ENCODE data around the gene SSBP4. TPM values are rescaled to one million over a fixed set of nuclear protein-coding genes. Genes with fewer than 3 reads are reported as not detected.

SSBP4 gene
- total and polyA plus RNA-seq, 2 experiments from 2014 or later: 151 to 180 TPM

GRCh38 chr19:18442941-18443340 lies 23.7 kb downstream of the SSBP4 start:
- Histone ChIP-seq H3K4me1 (ENCODE audit: low read depth) (peaks cover 27% of the 10 kb centered on the region), H3K27ac (no peak overlapping the region)
- TF ChIP-seq CTCF (IDR thresholded peaks at IDR 0.05; ENCODE audit: low read depth, low read length): no peak

GRCh38 chr19:18443406-18443805 lies 24.2 kb downstream of the SSBP4 start:
- Histone ChIP-seq H3K36me3 (peaks cover 11% of the 10 kb centered on the region), H3K4me1 (ENCODE audit: low read depth) (peaks cover 24% of the 10 kb centered on the region), H3K9me3 (ENCODE audit: low read depth) (no peaks in the 10 kb centered on the region), H3K27ac (no peak overlapping the region), H3K27me3 (no peaks in the 10 kb centered on the region), H3K4me3 (no peak overlapping the region)
- DNase-seq (ENCODE audit: low read depth in 1 of 2, low spot score in 1 of 2): no peak
- TF ChIP-seq CTCF (IDR thresholded peaks at IDR 0.05; ENCODE audit: low read depth, low read length): no peak

More at GRCh38 chr19:18442941-18443340, 23.7 kb downstream of the SSBP4 start:
- DNase-seq (ENCODE audit: low read depth in 1 of 2, low spot score in 1 of 2): no peak
- Histone ChIP-seq H3K36me3 (peaks cover 9% of the 10 kb centered on the region), H3K27me3 (no peaks in the 10 kb centered on the region), H3K4me3 (no peak overlapping the region), H3K9me3 (ENCODE audit: low read depth) (no peaks in the 10 kb centered on the region)

GRCh38 chr19:18443831-18444230 lies 24.6 kb downstream of the SSBP4 start:
- Histone ChIP-seq H3K4me3 (no peak overlapping the region), H3K4me1 (ENCODE audit: low read depth) (peaks cover 20% of the 10 kb centered on the region), H3K9me3 (ENCODE audit: low read depth) (no peaks in the 10 kb centered on the region), H3K27me3 (no peaks in the 10 kb centered on the region), H3K27ac (peak overlapping the region; percentile 66), H3K36me3 (peaks cover 14% of the 10 kb centered on the region)
- no peak for DNase-seq (ENCODE audit: low read depth in 1 of 2, low spot score in 1 of 2)
- no peak for TF ChIP-seq CTCF (IDR thresholded peaks at IDR 0.05; ENCODE audit: low read depth, low read length)

GRCh38 chr19:18444513-18444912 lies 25.3 kb downstream of the SSBP4 start:
- H3K4me1 ChIP-seq (ENCODE audit: low read depth): peaks cover 13% of the 10 kb centered on the region
- TF ChIP-seq CTCF (IDR thresholded peaks at IDR 0.05; ENCODE audit: low read depth, low read length): no peak
- no peaks in the 10 kb centered on the region for H3K27me3 ChIP-seq
- H3K4me3 ChIP-seq: no peak overlapping the region
- DNase-seq (ENCODE audit: low read depth in 1 of 2, low spot score in 1 of 2): no peak
- peaks cover 14% of the 10 kb centered on the region for H3K36me3 ChIP-seq
- peak overlapping the region; percentile 66 for H3K27ac ChIP-seq
- H3K9me3 ChIP-seq (ENCODE audit: low read depth): no peaks in the 10 kb centered on the region

- Histone ChIP-seq H3K4me3 (no peak overlapping the region), H3K9me3 (ENCODE audit: low read depth) (no peaks in the 10 kb centered on the region), H3K27me3 (no peaks in the 10 kb centered on the region), H3K36me3 (peaks cover 14% of the 10 kb centered on the region), H3K27ac (peak overlapping the region; percentile 88), H3K4me1 (ENCODE audit: low read depth) (peaks cover 10% of the 10 kb centered on the region)
- DNase-seq (ENCODE audit: low read depth in 1 of 2, low spot score in 1 of 2): no peak
- no peak for TF ChIP-seq CTCF (IDR thresholded peaks at IDR 0.05; ENCODE audit: low read depth, low read length)
These were observed 26.2 kb downstream of the SSBP4 start for GRCh38 chr19:18445262-18445948.

All from cardiac muscle cell (in vitro differentiated cells and primary cell).